A549 (cell line): ENCODE results near the gene AGAP3.

Experiments used
- CBX2 ChIP-seq: fragments of 200-600 bp; sonication (generic); IDR thresholded peaks from 2 replicates; pipeline ENCODE4 v1.6.1; 2016; ENCODE audit warnings: low read depth, mild to moderate bottlenecking, borderline replicate concordance
- CEBPB ChIP-seq, 2 experiments: fragments of >200 bp in 1 of 2; sonication (Bioruptor Twin) in 1 of 2; formaldehyde crosslinking in 1 of 2; IDR thresholded peaks; 2 replicates each; pipeline ENCODE4 v1.6.1; 2012 to 2016
- CHD2 ChIP-seq: fragments of 150-350 bp; IDR thresholded peaks from 2 replicates; pipeline ENCODE4 v1.6.1; 2014; ENCODE audit warnings: low read length; ENCODE audit not compliant: partially characterized antibody
- ESRRA ChIP-seq: fragments of 150-350 bp; IDR thresholded peaks from 2 replicates; pipeline ENCODE4 v1.6.1; 2014; ENCODE audit warnings: mild to moderate bottlenecking, low read length, borderline replicate concordance
- JUNB ChIP-seq: fragments of >200 bp; sonication (Bioruptor Twin); formaldehyde crosslinking; IDR thresholded peaks from 2 replicates; pipeline ENCODE4 v1.6.1; 2016
- POLR2A ChIP-seq: IDR thresholded peaks from 2 replicates; pipeline ENCODE4 v1.6.1; 2012; ENCODE audit warnings: mild to moderate bottlenecking, low read length
- RAD21 ChIP-seq, 2 experiments: fragments of >200 bp in 1 of 2; sonication (Bioruptor Twin) in 1 of 2; formaldehyde crosslinking in 1 of 2; IDR thresholded peaks in 1 of 2; conservative IDR thresholded peaks in 1 of 2; 2 replicates in 1 of 2; 3 replicates in 1 of 2; pipeline ENCODE4 v1.6.1; 2012 to 2018; ENCODE audit warnings: inconsistent platforms in 1 of 2
- SMC3 ChIP-seq: fragments of >200 bp; sonication (Bioruptor Twin); formaldehyde crosslinking; IDR thresholded peaks from 3 replicates; pipeline ENCODE4 v1.6.1; 2018; ENCODE audit warnings: inconsistent platforms
- SREBF2 ChIP-seq: fragments of 450-650 bp; IDR thresholded peaks from 2 replicates; pipeline ENCODE4 v1.6.1; 2014; ENCODE audit warnings: mild to moderate bottlenecking, moderate library complexity
- TF ChIP-seq, protein P1 (sequence below): fragments of >200 bp; sonication (Bioruptor Twin); formaldehyde crosslinking; IDR thresholded peaks from 3 replicates; pipeline ENCODE4 v1.5.1; 2016
- TF ChIP-seq, protein P2 (sequence below): IDR thresholded peaks from 2 replicates; pipeline ENCODE4 v1.6.1; 2012
- TF ChIP-seq, protein P3 (sequence below): fragments of 450-650 bp; IDR thresholded peaks from 2 replicates; pipeline ENCODE4 v1.6.1; 2014; ENCODE audit warnings: antibody characterized with exemption
- TF ChIP-seq, protein P4 (sequence below): IDR thresholded peaks from 2 replicates; pipeline ENCODE4 v1.6.1; 2012

DNA sequence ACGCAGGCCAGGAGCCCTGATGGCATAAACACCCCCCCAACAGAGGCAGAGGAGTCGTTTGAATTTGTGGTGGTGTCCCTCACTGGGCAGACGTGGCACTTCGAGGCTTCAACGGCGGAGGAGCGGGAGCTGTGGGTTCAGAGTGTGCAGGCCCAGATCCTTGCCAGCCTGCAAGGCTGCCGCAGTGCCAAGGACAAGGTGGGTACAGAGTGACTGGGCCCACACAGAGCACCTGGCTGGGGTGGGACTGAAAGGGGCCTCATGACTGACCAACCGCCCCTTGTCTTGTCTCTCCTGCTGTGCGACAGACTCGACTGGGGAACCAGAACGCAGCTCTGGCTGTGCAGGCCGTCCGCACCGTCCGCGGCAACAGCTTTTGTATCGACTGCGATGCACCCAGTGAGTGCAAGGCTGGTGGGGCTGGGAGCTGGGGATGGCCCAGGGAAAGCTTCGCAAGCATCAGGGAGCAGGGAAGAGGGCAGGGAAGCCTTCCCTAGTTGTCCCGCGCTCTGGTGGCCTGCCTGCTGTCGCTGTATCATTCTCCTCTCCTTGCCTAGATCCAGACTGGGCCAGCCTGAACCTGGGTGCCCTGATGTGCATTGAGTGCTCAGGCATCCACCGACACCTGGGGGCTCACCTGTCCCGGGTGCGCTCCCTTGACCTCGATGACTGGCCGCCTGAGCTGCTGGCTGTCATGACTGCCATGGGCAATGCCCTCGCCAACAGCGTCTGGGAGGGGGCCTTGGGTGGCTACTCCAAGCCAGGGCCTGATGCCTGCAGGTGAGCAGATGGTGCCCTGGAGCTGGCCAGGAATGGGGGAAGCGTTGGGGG is 55.8 kb downstream of the AGAP3 start:
- TF ChIP-seq, protein P1, sequence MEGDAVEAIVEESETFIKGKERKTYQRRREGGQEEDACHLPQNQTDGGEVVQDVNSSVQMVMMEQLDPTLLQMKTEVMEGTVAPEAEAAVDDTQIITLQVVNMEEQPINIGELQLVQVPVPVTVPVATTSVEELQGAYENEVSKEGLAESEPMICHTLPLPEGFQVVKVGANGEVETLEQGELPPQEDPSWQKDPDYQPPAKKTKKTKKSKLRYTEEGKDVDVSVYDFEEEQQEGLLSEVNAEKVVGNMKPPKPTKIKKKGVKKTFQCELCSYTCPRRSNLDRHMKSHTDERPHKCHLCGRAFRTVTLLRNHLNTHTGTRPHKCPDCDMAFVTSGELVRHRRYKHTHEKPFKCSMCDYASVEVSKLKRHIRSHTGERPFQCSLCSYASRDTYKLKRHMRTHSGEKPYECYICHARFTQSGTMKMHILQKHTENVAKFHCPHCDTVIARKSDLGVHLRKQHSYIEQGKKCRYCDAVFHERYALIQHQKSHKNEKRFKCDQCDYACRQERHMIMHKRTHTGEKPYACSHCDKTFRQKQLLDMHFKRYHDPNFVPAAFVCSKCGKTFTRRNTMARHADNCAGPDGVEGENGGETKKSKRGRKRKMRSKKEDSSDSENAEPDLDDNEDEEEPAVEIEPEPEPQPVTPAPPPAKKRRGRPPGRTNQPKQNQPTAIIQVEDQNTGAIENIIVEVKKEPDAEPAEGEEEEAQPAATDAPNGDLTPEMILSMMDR: no peak
- TF ChIP-seq, protein P2, sequence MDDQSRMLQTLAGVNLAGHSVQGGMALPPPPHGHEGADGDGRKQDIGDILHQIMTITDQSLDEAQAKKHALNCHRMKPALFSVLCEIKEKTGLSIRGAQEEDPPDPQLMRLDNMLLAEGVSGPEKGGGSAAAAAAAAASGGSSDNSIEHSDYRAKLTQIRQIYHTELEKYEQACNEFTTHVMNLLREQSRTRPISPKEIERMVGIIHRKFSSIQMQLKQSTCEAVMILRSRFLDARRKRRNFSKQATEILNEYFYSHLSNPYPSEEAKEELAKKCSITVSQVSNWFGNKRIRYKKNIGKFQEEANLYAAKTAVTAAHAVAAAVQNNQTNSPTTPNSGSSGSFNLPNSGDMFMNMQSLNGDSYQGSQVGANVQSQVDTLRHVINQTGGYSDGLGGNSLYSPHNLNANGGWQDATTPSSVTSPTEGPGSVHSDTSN: no peak
- TF ChIP-seq SREBF2 (no peak), ESRRA (no peak), SMC3 (no peak), RAD21 (conservative IDR thresholded peaks at IDR 0.05 in 1 of 2, IDR thresholded peaks at IDR 0.05 in 1 of 2) (no peak), CBX2 (no peak), CHD2 (no peak), JUNB (no peak), CEBPB (IDR thresholded peaks at IDR 0.05) (no peak), POLR2A (no peak)
- TF ChIP-seq, protein P3, sequence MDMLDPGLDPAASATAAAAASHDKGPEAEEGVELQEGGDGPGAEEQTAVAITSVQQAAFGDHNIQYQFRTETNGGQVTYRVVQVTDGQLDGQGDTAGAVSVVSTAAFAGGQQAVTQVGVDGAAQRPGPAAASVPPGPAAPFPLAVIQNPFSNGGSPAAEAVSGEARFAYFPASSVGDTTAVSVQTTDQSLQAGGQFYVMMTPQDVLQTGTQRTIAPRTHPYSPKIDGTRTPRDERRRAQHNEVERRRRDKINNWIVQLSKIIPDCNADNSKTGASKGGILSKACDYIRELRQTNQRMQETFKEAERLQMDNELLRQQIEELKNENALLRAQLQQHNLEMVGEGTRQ: no peak
- TF ChIP-seq, protein P4, sequence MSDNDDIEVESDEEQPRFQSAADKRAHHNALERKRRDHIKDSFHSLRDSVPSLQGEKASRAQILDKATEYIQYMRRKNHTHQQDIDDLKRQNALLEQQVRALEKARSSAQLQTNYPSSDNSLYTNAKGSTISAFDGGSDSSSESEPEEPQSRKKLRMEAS: no peak
